Mesendoderm (in vitro differentiated cells): ENCODE measurements around the gene MICAL2.

Source experiments
- DNase-seq: peaks from one replicate; pipeline ENCODE4 v3.0.0; 2013
- H2AK5ac ChIP-seq: 2 replicates; pipeline ENCODE4 v1.6.1; 2013; ENCODE audit warnings: low read length, inconsistent platforms
- H2BK120ac ChIP-seq: 2 replicates; pipeline ENCODE4 v1.6.1; 2013; ENCODE audit warnings: low read depth, mild to moderate bottlenecking, low read length, moderate library complexity, mixed read lengths
- H2BK15ac ChIP-seq: replicated peaks from 2 replicates; pipeline ENCODE4 v1.6.1; 2013; ENCODE audit warnings: low read depth, mild to moderate bottlenecking, moderate library complexity
- H2BK5ac ChIP-seq: 2 replicates; pipeline ENCODE4 v1.6.1; 2013; ENCODE audit warnings: low read length, inconsistent platforms
- H3K18ac ChIP-seq: 2 replicates; pipeline ENCODE4 v1.6.1; 2013; ENCODE audit warnings: mild to moderate bottlenecking, low read length, mixed read lengths
- H3K23ac ChIP-seq: one replicate; pipeline ENCODE4 v1.6.1; 2013; ENCODE audit warnings: low read length
- H3K27ac ChIP-seq: 2 replicates; pipeline ENCODE4 v1.5.1; 2013; ENCODE audit warnings: low read depth, mild to moderate bottlenecking, inconsistent platforms, low read length, moderate library complexity
- H3K27me3 ChIP-seq: 2 replicates; pipeline ENCODE4 v1.6.1; 2013; ENCODE audit warnings: low read length, control low read depth, mild to moderate bottlenecking, inconsistent platforms; ENCODE audit not compliant: insufficient read depth, poor library complexity
- H3K36me3 ChIP-seq: 2 replicates; pipeline ENCODE4 v1.6.1; 2013; ENCODE audit warnings: low read length, inconsistent platforms; ENCODE audit not compliant: control insufficient read depth, insufficient read depth
- H3K4ac ChIP-seq: one replicate; pipeline ENCODE4 v1.6.1; 2013; ENCODE audit warnings: low read depth, mild to moderate bottlenecking, low read length, moderate library complexity
- H3K4me1 ChIP-seq: 2 replicates; pipeline ENCODE4 v1.6.1; 2013; ENCODE audit warnings: low read depth, low read length, inconsistent platforms; ENCODE audit not compliant: control insufficient read depth
- H3K4me2 ChIP-seq: 2 replicates; pipeline ENCODE4 v1.6.1; 2013; ENCODE audit warnings: low read length
- H3K4me3 ChIP-seq: 2 replicates; pipeline ENCODE4 v1.5.1; 2013; ENCODE audit warnings: mild to moderate bottlenecking, low read length
- H3K56ac ChIP-seq: one replicate; pipeline ENCODE4 v1.6.1; 2013; ENCODE audit warnings: low read length
- H3K79me1 ChIP-seq: 2 replicates; pipeline ENCODE4 v1.6.1; 2013; ENCODE audit warnings: low read length, inconsistent platforms
- H3K79me2 ChIP-seq: 2 replicates; pipeline ENCODE4 v1.6.1; 2013; ENCODE audit warnings: mild to moderate bottlenecking, low read length; ENCODE audit not compliant: control insufficient read depth, insufficient read depth
- H3K9ac ChIP-seq: 2 replicates; pipeline ENCODE4 v1.6.1; 2013; ENCODE audit warnings: low read length, inconsistent platforms
- H4K5ac ChIP-seq: one replicate; pipeline ENCODE4 v1.6.1; 2013; ENCODE audit warnings: low read length
- H4K8ac ChIP-seq: one replicate; pipeline ENCODE4 v1.6.1; 2013; ENCODE audit warnings: low read depth, mild to moderate bottlenecking, control low read depth, low read length, moderate library complexity
- WGBS: extraction: QIAGEN DNeasy Blood & Tissue Kit; methylation state at CpG from one replicate; pipeline ENCODE4 v1.1.7; 2013; ENCODE audit warnings: low lambda C conversion rate, missing lambda C conversion rate; ENCODE audit not compliant: insufficient coverage; ENCODE audit errors: extremely low coverage; 5-methylcytosine and 5-hydroxymethylcytosine counted together

Gene MICAL2

GRCh38 chr11:12160680-12161079 lies 50.3 kb downstream of the MICAL2 start:
- H3K79me1 ChIP-seq, result no peaks in the 10 kb centered on the region
- H3K4ac ChIP-seq, result no peak overlapping the region
- H3K27me3 ChIP-seq, result no peaks in the 10 kb centered on the region
- H3K27ac ChIP-seq, result no peak overlapping the region
- no peak overlapping the region for H3K4me2 ChIP-seq
- no peak overlapping the region for H2AK5ac ChIP-seq
- no peak overlapping the region for H3K56ac ChIP-seq
- H3K23ac ChIP-seq, result no peak overlapping the region
- no peak overlapping the region for H4K8ac ChIP-seq
- peaks cover 3% of the 10 kb centered on the region for H3K4me1 ChIP-seq
- H2BK120ac ChIP-seq, result no peak overlapping the region
- no peak for DNase-seq
- no CpG with 5 or more reads among the region's 12 CpGs for WGBS
- no peak overlapping the region for H3K18ac ChIP-seq
- H4K5ac ChIP-seq, result no peak overlapping the region
- H3K4me3 ChIP-seq, result no peak overlapping the region
- H2BK15ac ChIP-seq, result no peak overlapping the region
- no peak overlapping the region for H3K9ac ChIP-seq
- no peaks in the 10 kb centered on the region for H3K36me3 ChIP-seq
- no peaks in the 10 kb centered on the region for H3K79me2 ChIP-seq
- no peak overlapping the region for H2BK5ac ChIP-seq

GRCh38 chr11:12161137-12161536 lies 50.7 kb downstream of the MICAL2 start:
- H2BK15ac ChIP-seq, result no peak overlapping the region
- no peak overlapping the region for H4K8ac ChIP-seq
- no peak overlapping the region for H3K4me3 ChIP-seq
- H3K4me2 ChIP-seq, result no peak overlapping the region
- H3K27me3 ChIP-seq, result no peaks in the 10 kb centered on the region
- no peak overlapping the region for H2BK120ac ChIP-seq
- H3K79me2 ChIP-seq, result no peaks in the 10 kb centered on the region
- H3K36me3 ChIP-seq, result no peaks in the 10 kb centered on the region
- no peak overlapping the region for H3K4ac ChIP-seq
- peaks cover 3% of the 10 kb centered on the region for H3K4me1 ChIP-seq
- H3K18ac ChIP-seq, result no peak overlapping the region
- H3K79me1 ChIP-seq, result no peaks in the 10 kb centered on the region
- H3K56ac ChIP-seq, result no peak overlapping the region
- no peak overlapping the region for H3K23ac ChIP-seq
- no CpG with 5 or more reads among the region's 4 CpGs for WGBS
- H2AK5ac ChIP-seq, result no peak overlapping the region
- H4K5ac ChIP-seq, result no peak overlapping the region
- H3K9ac ChIP-seq, result no peak overlapping the region
- no peak overlapping the region for H2BK5ac ChIP-seq
- no peak for DNase-seq
- no peak overlapping the region for H3K27ac ChIP-seq

DNA sequence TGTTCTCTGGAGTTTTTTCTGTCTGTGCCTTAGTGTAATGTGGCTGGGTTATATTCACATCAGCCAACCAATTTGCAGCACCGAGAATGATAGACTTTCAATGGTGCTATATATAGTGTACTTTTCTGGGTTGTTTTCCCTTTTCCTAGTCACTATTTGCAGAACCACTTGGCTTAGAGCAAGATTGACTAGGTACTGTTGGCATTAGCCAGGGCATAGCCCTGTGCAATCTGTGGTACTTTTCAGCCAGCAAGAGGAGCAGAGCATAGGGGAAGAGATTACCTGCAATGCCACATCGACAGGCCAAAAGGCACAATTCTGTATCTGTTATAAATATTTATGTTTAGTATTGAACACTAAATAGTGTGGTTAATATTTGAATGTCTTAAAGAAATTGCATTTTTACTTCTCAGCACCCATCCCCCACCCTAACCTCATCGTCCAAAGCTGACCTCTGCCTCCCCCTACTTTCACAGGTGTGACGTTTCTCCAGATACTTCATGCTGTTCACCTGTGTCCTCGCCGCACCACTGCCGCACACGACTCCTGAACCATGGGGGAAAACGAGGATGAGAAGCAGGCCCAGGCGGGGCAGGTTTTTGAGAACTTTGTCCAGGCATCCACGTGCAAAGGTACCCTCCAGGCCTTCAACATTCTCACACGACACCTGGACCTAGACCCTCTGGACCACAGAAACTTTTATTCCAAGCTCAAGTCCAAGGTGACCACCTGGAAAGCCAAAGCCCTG lies 51.4 kb downstream of the MICAL2 start:
- Histone ChIP-seq H2AK5ac (no peak overlapping the region), H4K5ac (no peak overlapping the region), H2BK5ac (no peak overlapping the region), H3K4ac (no peak overlapping the region), H3K4me2 (no peak overlapping the region), H3K36me3 (no peaks in the 10 kb centered on the region), H3K9ac (no peak overlapping the region), H3K4me1 (peaks cover 3% of the 10 kb centered on the region), H3K4me3 (no peak overlapping the region), H2BK120ac (no peak overlapping the region), H4K8ac (no peak overlapping the region), H3K79me2 (no peaks in the 10 kb centered on the region), H3K27ac (no peak overlapping the region), H2BK15ac (no peak overlapping the region), H3K56ac (no peak overlapping the region), H3K23ac (no peak overlapping the region), H3K79me1 (no peaks in the 10 kb centered on the region), H3K27me3 (no peaks in the 10 kb centered on the region), H3K18ac (no peak overlapping the region)
- no peak for DNase-seq
- no CpG with 5 or more reads among the region's 12 CpGs for WGBS

DNA sequence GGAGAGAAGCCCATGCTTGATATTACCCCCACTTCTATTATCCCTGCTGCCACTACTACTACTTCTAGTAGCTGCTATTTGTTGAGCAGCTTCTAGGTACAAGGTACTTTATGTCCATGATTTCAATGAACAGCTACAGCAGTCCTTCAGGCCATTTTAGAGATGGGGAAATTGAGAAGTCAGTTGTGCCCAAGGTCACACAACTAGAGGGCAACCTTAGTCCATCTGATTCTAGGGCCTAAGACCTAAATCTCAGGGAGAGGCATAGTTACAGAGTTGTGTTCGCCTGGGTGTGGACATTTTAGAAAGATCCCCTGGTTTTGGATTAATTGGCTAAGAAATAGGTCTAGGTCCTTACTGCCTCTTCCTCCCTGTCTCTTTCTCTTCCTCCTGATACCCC lies 52.3 kb downstream of the MICAL2 start:
- no peak overlapping the region for H2BK15ac ChIP-seq
- no peak overlapping the region for H4K8ac ChIP-seq
- no peak overlapping the region for H3K56ac ChIP-seq
- H3K4ac ChIP-seq, result no peak overlapping the region
- peaks cover 3% of the 10 kb centered on the region for H3K4me1 ChIP-seq
- no peak overlapping the region for H3K4me2 ChIP-seq
- no peak overlapping the region for H2BK5ac ChIP-seq
- no peak overlapping the region for H2BK120ac ChIP-seq
- H2AK5ac ChIP-seq, result no peak overlapping the region
- no CpG with 5 or more reads among the region's 1 CpG for WGBS
- H4K5ac ChIP-seq, result no peak overlapping the region
- H3K18ac ChIP-seq, result no peak overlapping the region
- no peaks in the 10 kb centered on the region for H3K36me3 ChIP-seq
- DNase-seq, result no peak
- no peak overlapping the region for H3K9ac ChIP-seq
- H3K23ac ChIP-seq, result no peak overlapping the region
- no peaks in the 10 kb centered on the region for H3K27me3 ChIP-seq
- no peaks in the 10 kb centered on the region for H3K79me2 ChIP-seq
- no peak overlapping the region for H3K4me3 ChIP-seq
- H3K79me1 ChIP-seq, result no peaks in the 10 kb centered on the region
- no peak overlapping the region for H3K27ac ChIP-seq

- no peak overlapping the region for H2BK5ac ChIP-seq
- no peak overlapping the region for H3K18ac ChIP-seq
- H3K79me1 ChIP-seq, result no peaks in the 10 kb centered on the region
- no CpG with 5 or more reads among the region's 13 CpGs for WGBS
- peak; percentile 63 for DNase-seq
- no peak overlapping the region for H3K56ac ChIP-seq
- H4K8ac ChIP-seq, result no peak overlapping the region
- no peaks in the 10 kb centered on the region for H3K27me3 ChIP-seq
- H3K4me2 ChIP-seq, result no peak overlapping the region
- H2BK120ac ChIP-seq, result no peak overlapping the region
- no peaks in the 10 kb centered on the region for H3K36me3 ChIP-seq
- no peak overlapping the region for H3K27ac ChIP-seq
- H3K23ac ChIP-seq, result no peak overlapping the region
- H3K79me2 ChIP-seq, result no peaks in the 10 kb centered on the region
- no peak overlapping the region for H3K4me3 ChIP-seq
- no peak overlapping the region for H2BK15ac ChIP-seq
- H3K4ac ChIP-seq, result no peak overlapping the region
- peaks cover 3% of the 10 kb centered on the region for H3K4me1 ChIP-seq
- no peak overlapping the region for H3K9ac ChIP-seq
- H2AK5ac ChIP-seq, result no peak overlapping the region
- H4K5ac ChIP-seq, result no peak overlapping the region
Measured at GRCh38 chr11:12163181-12163941, 53.0 kb downstream of the MICAL2 start.
